HG03354 (cell line): ENCODE results near the gene TFDP3.
A peak's percentile ranks its signal among the peaks of the same experiment; 100 is the strongest.

Experiments
- ATAC-seq: cut with Tn5 transposase; IDR thresholded peaks from one replicate; pipeline ENCODE4 v1.9.1; 2021; ENCODE audit warnings: mild to moderate bottlenecking; ENCODE audit not compliant: unreplicated experiment, poor library complexity, severe bottlenecking

Gene TFDP3

DNA sequence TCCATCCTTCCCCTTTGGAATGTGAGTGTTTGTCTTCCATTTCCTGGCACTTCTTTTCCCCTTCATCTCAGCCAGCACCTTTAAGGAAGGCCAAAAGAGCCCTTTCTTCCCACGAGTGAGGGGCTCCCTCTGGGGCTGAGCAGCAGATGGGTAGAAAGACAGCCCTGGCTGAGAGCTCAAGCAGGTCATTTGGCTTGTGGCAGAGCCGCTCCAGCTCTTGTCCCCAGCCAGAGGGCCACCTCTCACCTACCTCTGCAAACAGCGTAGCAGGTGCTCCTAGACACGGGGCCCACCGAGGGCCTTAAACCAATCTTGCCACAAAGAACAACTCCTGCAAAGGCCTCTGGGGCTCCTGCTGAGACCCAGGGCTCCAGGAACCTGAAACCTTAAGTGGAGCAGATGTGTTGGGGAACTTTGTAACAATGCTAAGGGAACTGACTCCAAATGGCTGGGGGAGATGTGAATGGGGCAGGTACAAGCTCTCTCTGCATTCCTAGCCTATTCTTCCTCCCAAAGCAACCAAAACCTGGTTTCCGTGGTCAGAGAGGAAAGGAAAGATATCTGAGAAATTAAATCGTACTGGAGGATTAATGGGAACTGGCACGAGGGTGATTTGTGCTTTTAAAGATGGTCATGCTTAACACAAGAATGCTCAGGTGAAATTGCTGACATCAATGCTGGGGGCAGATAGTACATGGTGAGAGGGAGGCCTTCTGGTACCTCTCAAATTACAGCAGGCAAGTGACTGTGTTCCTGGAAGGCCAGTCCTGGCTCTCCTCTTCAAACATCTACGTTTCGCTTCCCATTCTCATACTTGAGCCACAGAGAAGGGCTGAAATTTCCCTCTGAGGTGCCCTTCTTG lies 27.0 kb downstream of the TFDP3 start:
- ATAC-seq, result no peak

GRCh38 chrX:133189195-133189594 lies 29.0 kb downstream of the TFDP3 start:
- no peak for ATAC-seq

DNA sequence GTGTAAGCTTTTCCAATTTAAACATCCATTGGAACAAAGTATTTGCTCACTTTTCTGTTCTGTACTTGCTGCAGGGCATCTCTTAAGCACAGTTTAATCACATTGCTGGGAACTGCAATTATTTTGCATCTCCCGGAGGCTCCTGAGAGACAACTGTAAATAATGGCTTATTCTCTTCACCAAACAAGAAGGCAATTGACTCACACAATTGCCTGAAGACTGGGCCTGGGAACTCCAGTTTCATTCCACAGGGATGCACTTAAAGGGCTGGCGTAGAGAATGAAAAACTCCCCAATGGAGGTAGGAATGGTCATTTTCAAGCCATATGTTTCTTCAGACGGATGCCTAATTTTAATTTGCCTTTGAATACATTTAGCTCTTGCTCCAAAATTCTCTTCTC lies 29.5 kb downstream of the TFDP3 start:
- no peak for ATAC-seq

- no peak for ATAC-seq
Observed at GRCh38 chrX:133185938-133186337, 32.2 kb downstream of the TFDP3 start.

DNA sequence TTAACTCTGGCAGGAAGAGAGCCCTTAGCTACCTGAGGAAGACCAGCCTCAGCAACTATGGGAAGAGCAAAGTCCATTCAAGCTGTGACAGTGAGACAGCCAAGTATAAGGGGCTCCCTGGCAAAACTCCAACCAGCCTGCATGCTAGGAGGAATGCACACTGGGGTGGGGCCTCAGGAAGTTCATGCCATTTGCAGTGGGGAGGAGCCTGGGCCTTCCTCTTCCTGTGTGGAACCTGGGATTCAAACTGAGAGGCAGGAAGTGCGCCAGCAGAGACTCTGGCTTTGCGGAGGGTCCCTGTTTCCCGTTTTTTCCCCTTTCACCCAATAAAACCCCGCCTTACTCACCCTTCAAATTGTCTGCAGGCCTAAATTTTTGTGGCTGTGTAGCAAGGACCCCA lies 33.0 kb downstream of the TFDP3 start:
- ATAC-seq, result no peak

- no peak for ATAC-seq
Observed at GRCh38 chrX:133183806-133184205, 34.3 kb downstream of the TFDP3 start.

- no peak for ATAC-seq
Observed at GRCh38 chrX:133179500-133179899, 38.7 kb downstream of the TFDP3 start.

DNA sequence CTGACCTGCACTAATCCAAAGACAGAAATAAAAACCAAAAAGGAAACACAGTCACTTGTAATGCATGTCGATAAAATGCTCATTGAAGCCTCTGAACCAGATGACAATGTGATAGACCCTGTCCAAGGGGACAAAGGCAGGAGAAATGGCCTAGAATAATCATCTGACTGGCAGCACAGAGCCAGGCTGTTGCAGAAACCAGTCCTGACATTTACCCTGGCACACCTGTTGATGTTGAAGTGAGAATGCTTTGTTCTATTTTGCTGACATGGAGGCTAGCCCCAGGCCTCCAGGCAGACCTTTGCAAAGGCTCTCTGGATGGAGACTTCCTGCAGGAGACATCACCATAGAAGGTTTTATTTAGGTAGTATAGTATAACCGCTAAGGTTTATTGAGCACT lies 41.0 kb downstream of the TFDP3 start:
- ATAC-seq, result no peak

DNA sequence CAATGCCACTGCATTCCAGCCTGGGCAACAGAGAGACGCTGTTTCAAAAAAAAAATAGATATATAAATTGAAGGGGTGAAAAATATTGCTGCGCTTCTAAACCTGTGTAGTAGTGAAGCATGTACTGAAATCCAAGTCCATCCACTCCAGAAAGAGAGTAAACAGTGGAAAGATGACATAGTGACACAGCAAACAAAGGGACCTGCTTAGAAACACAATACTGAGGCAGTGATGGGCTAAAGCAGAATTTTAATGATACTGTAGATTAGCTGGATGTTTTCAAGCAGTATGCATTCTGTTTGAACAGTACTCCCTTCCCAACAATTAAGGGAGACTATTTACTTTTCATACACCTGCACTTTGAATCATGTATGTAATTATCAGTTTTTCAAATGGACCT lies 42.5 kb downstream of the TFDP3 start:
- no peak for ATAC-seq

DNA sequence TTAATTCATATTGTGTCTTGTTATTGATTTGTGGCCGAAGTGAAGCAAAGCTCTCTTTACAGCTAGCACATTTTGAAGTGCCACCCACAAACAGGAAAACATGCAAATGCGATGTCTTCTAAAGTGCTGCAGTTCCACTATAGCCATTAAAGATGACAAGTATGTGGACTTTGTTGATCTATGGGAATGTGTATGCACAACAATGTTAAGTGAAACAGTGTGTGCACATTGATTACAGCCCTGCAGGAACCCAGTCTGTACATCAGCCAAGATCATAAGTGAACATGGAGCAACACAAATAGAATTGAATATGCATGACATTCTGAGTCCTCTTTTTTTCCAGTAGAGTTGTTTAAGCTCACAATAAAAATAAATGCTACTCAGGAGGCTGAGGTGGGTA lies 43.0 kb downstream of the TFDP3 start:
- no peak for ATAC-seq

- ATAC-seq, result peak; percentile 67
Observed at GRCh38 chrX:133171962-133172708, 46.0 kb downstream of the TFDP3 start.
